Natural killer cell (primary cell): ENCODE data around the gene MPND. TPM values are rescaled to one million over a fixed set of nuclear protein-coding genes. Genes with fewer than 3 reads are reported as not detected.
A peak's percentile ranks its signal among the peaks of the same experiment; 100 is the strongest.

Source experiments
- ATAC-seq, 3 donors: fragments of 150-1000 bp in 2 of 3; fragments of 200-7000 bp in 1 of 3; cut with Tn5 transposase; 1 replicate in 1 of 3; 2 replicates in 2 of 3; pipeline ENCODE4 v1.10.0; 2021; ENCODE audit warnings: mild to moderate bottlenecking in 2 of 3, moderate library complexity in 2 of 3
- DNase-seq, 2 donors: peaks; one replicate each; pipeline versions ENCODE4 v3.0.0 to v3.0.0-alpha.2; 2013 to 2021; ENCODE audit warnings: mixed read lengths in 1 of 2
- H3K27ac ChIP-seq: one replicate; pipeline ENCODE4 v1.5.1; 2013; ENCODE audit warnings: mild to moderate bottlenecking, low read length
- H3K27me3 ChIP-seq: one replicate; pipeline ENCODE4 v1.6.1; 2013; ENCODE audit warnings: low read length; ENCODE audit not compliant: control insufficient read depth, insufficient read depth
- H3K36me3 ChIP-seq: one replicate; pipeline ENCODE4 v1.6.1; 2013; ENCODE audit warnings: low read length; ENCODE audit not compliant: control insufficient read depth, insufficient read depth
- H3K4me1 ChIP-seq: one replicate; pipeline ENCODE4 v1.6.1; 2013; ENCODE audit warnings: low read length; ENCODE audit not compliant: control insufficient read depth, insufficient read depth
- H3K4me3 ChIP-seq: one replicate; pipeline ENCODE4 v1.5.1; 2013; ENCODE audit warnings: low read length
- H3K9me3 ChIP-seq: one replicate; pipeline ENCODE4 v1.6.1; 2013; ENCODE audit warnings: low read length; ENCODE audit not compliant: control insufficient read depth, insufficient read depth
- H3K27ac Mint-ChIP-seq, 2 donors: one replicate each; pipeline ENCODE4 v1.8.0; 2022; ENCODE audit warnings: mild to moderate bottlenecking in 2 of 2, mixed read lengths in 2 of 2, moderate library complexity in 1 of 2
- H3K27me3 Mint-ChIP-seq, 2 donors: one replicate each; pipeline ENCODE4 v1.8.0; 2022; ENCODE audit warnings: low read depth in 2 of 2, mixed read lengths in 2 of 2
- H3K36me3 Mint-ChIP-seq: one replicate; pipeline ENCODE4 v1.8.0; 2022; ENCODE audit warnings: mixed read lengths
- H3K4me1 Mint-ChIP-seq, 2 donors: one replicate each; pipeline ENCODE4 v1.8.0; 2022; ENCODE audit warnings: mixed read lengths in 2 of 2
- H3K4me3 Mint-ChIP-seq: one replicate; pipeline ENCODE4 v1.8.0; 2022; ENCODE audit warnings: mild to moderate bottlenecking, moderate library complexity, mixed read lengths
- H3K9me3 Mint-ChIP-seq, 2 donors: one replicate each; pipeline ENCODE4 v1.8.0; 2022; ENCODE audit warnings: mixed read lengths in 2 of 2
- WGBS: methylation state at CpG from one replicate; pipeline ENCODE4 v1.1.7; 2013; ENCODE audit warnings: missing lambda C conversion rate; ENCODE audit not compliant: insufficient coverage; 5-methylcytosine and 5-hydroxymethylcytosine counted together
- intact Hi-C: fragments of 100-400 bp; cut with micrococcal nuclease; formaldehyde crosslinking; loops from one replicate; pipeline ENCODE4 v1.14.2; 2022
- total RNA-seq, 4 donors: library from RNA; stranded (reverse); fragments of 120-200 nt in 1 of 4; gene quantifications; one replicate each; pipeline versions ENCODE4 v1.2.3 to v1.2.4, GENCODE V29; 2013 to 2022
- TF ChIP-seq, protein P1 (sequence below): fragments of 200-600 bp; IDR thresholded peaks from one replicate; pipeline ENCODE4 v1.8.0; 2022; ENCODE audit warnings: antibody characterized with exemption

The MPND gene
- total RNA-seq, 3 donors from 2014 or later (not counting 1 experiment from before 2014, with no cell fraction given) = 30.4 to 38.4 (median 31.1) TPM

DNA sequence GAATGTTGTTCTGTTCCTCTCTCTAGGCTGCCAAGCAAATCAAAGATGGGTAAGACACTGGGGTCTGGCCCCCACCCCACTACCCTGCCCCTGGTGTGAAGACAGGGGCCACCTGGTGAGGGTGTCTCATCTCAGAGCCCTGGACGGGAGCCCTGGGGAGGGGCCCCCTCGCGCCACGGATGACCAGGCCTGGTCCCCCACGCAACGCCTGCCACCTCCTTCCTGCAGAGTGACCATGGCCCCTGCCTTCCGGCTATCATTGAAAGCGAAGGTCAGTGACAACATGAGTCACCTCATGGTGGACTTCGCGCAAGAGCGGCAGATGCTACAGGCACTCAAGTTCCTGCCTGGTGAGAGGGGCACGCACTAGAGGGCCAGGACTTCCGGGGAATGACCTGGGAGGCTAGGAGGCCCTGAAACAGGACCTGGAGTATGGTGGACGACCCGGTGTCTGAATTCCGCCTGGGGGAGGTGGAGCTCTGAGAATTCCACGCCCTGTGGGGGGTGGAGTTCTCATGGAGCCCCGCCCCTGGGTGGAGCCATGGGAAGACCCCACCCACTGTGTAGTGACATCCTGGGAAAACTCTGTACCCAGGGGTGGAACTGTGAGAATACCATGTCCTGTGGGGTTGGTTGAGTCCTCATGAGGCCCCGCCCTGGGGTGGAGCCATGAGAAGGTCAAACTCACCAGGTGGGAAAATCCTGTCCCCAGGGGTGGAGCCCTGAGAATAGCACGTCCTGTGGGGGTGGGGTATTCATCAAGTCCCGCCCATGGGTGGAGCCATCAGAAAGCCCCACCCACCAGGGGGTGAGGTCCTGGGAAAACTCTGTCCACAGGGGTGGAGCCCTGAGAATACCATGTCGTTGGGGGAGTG is 32.9 kb upstream of the MPND start:
- no peaks in the 10 kb centered on the region for H3K36me3 Mint-ChIP-seq
- Histone ChIP-seq H3K4me1 (peaks cover under 1% of the 10 kb centered on the region), H3K4me3 (no peak overlapping the region), H3K27me3 (no peaks in the 10 kb centered on the region), H3K9me3 (no peaks in the 10 kb centered on the region), H3K36me3 (peaks cover 2% of the 10 kb centered on the region), H3K27ac (no peak overlapping the region)
- intact Hi-C loops = no loop called here
- TF ChIP-seq, protein P1, sequence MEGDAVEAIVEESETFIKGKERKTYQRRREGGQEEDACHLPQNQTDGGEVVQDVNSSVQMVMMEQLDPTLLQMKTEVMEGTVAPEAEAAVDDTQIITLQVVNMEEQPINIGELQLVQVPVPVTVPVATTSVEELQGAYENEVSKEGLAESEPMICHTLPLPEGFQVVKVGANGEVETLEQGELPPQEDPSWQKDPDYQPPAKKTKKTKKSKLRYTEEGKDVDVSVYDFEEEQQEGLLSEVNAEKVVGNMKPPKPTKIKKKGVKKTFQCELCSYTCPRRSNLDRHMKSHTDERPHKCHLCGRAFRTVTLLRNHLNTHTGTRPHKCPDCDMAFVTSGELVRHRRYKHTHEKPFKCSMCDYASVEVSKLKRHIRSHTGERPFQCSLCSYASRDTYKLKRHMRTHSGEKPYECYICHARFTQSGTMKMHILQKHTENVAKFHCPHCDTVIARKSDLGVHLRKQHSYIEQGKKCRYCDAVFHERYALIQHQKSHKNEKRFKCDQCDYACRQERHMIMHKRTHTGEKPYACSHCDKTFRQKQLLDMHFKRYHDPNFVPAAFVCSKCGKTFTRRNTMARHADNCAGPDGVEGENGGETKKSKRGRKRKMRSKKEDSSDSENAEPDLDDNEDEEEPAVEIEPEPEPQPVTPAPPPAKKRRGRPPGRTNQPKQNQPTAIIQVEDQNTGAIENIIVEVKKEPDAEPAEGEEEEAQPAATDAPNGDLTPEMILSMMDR = no peak
- no peaks in the 10 kb centered on the region for H3K9me3 Mint-ChIP-seq
- DNase-seq (peak in 1 of 2 donors; percentile 36), ATAC-seq (peak in 2 of 3 donors; percentile 34 to 62)
- 94% methylated on average over 22 of the region's 22 CpGs for WGBS
- no peaks in the 10 kb centered on the region for H3K27me3 Mint-ChIP-seq
- H3K4me3 Mint-ChIP-seq = no peak overlapping the region
- no peak overlapping the region for H3K27ac Mint-ChIP-seq
- H3K4me1 Mint-ChIP-seq = peaks cover 0 to 5% of the 10 kb centered on the region in 2 donors

DNA sequence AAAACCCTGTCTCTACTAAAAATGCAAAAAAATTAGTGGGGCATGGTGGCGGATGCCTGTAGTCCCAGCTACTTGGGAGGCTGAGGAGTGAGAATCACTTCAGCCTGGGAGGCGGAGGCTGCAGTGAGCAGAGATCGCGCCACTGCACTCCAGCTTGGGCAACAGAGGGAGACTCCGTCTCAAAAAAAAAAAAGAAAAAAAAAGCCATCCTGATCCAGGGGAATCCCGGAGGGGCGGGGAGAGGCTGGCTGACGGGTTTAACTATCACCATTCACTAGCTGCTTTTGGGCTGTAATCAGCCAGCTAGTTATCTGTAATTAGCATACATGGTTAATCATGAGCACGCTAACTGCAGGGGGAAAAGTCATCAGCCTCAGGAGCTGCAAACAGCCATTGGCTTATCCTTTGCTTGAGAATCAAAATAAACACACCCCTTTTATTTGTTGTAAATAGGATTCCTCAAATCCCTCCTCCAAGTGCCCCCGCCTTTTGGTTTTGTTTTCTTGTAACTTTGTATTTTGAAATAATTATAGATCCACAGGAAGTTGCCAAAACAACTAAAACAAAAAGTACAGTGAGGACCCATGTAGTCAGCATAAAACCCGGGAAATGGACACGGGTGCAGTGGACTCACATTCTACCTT is 29.4 kb upstream of the MPND start:
- H3K4me1 ChIP-seq = no peaks in the 10 kb centered on the region
- intact Hi-C loops = no loop called here
- no peak overlapping the region for H3K4me3 Mint-ChIP-seq
- no peak overlapping the region for H3K27ac ChIP-seq
- no peak overlapping the region for H3K27ac Mint-ChIP-seq
- no peaks in the 10 kb centered on the region for H3K36me3 Mint-ChIP-seq
- H3K4me1 Mint-ChIP-seq = no peaks in the 10 kb centered on the region
- DNase-seq = no peak
- H3K27me3 ChIP-seq = no peaks in the 10 kb centered on the region
- WGBS = 88% methylated on average over 10 of the region's 12 CpGs
- TF ChIP-seq, protein P1 = no peak
- ATAC-seq = no peak
- H3K4me3 ChIP-seq = no peak overlapping the region
- H3K9me3 Mint-ChIP-seq = no peaks in the 10 kb centered on the region
- no peaks in the 10 kb centered on the region for H3K36me3 ChIP-seq
- H3K9me3 ChIP-seq = no peaks in the 10 kb centered on the region
- no peaks in the 10 kb centered on the region for H3K27me3 Mint-ChIP-seq

DNA sequence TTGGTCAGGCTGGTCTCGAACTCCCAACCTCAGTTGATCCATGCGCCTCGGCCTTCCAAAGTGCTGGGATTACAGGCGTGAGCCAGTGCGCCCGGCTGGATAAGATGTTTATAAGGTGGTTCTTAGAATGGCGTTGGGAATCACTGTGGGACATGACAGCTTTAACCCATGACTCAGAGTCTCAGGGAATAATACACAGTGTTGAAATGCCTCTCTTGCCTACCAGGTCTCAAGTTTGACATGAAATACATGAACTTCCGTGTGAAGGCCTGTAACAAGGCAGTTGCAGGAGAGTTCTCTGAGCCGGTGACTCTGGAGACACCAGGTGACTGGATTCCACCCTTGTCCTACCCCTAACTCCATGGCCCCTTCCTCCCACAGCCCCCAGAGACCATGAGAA is 26.4 kb upstream of the MPND start:
- no peak overlapping the region for H3K27ac Mint-ChIP-seq
- H3K9me3 ChIP-seq = no peaks in the 10 kb centered on the region
- no peaks in the 10 kb centered on the region for H3K27me3 Mint-ChIP-seq
- TF ChIP-seq, protein P1 = no peak
- no peak for DNase-seq
- no peaks in the 10 kb centered on the region for H3K36me3 Mint-ChIP-seq
- H3K36me3 ChIP-seq = no peaks in the 10 kb centered on the region
- ATAC-seq = no peak
- H3K4me1 ChIP-seq = no peaks in the 10 kb centered on the region
- H3K4me1 Mint-ChIP-seq = no peaks in the 10 kb centered on the region
- intact Hi-C loops = no loop called here
- peaks cover 0 to 2% of the 10 kb centered on the region in 2 donors for H3K9me3 Mint-ChIP-seq
- 92% methylated on average over 9 of the region's 9 CpGs for WGBS
- H3K4me3 ChIP-seq = no peak overlapping the region
- no peak overlapping the region for H3K4me3 Mint-ChIP-seq
- no peak overlapping the region for H3K27ac ChIP-seq
- no peaks in the 10 kb centered on the region for H3K27me3 ChIP-seq
